HepG2 (cell line): ENCODE data around the gene HLA-DMB. TPM values are rescaled to one million over a fixed set of nuclear protein-coding genes. Genes with fewer than 3 reads are reported as not detected.

Source experiments
- AGO1 ChIP-seq: fragments of 200-400 bp; formaldehyde crosslinking; IDR thresholded peaks from 2 replicates; pipeline ENCODE4 v1.6.1; 2017; ENCODE audit warnings: mild to moderate bottlenecking, low read depth, low read length, moderate library complexity; ENCODE audit not compliant: poor library complexity, severe bottlenecking
- AKAP8 ChIP-seq: sonication (generic); formaldehyde crosslinking; IDR thresholded peaks from 2 replicates; pipeline ENCODE4 v1.5.1; 2020; ENCODE audit warnings: mild to moderate bottlenecking, missing genetic modification reagents
- ATF4 ChIP-seq, 2 experiments: fragments of 450-650 bp in 1 of 2; sonication (generic) in 1 of 2; formaldehyde crosslinking; IDR thresholded peaks; 2 replicates each; pipeline versions ENCODE4 v1.5.0 to v1.8.0; 2020 to 2022; ENCODE audit warnings: mild to moderate bottlenecking in 1 of 2, missing genetic modification reagents in 1 of 2
- BCL3 ChIP-seq: sonication (generic); formaldehyde crosslinking; IDR thresholded peaks from 2 replicates; pipeline ENCODE4 v1.5.1; 2020; ENCODE audit warnings: mild to moderate bottlenecking, missing genetic modification reagents, moderate library complexity
- ISX ChIP-seq: sonication (generic); formaldehyde crosslinking; conservative IDR thresholded peaks from 2 replicates; pipeline ENCODE4 v1.5.0; 2020; ENCODE audit warnings: missing genetic modification reagents
- MTF2 ChIP-seq: sonication (generic); formaldehyde crosslinking; IDR thresholded peaks from 2 replicates; pipeline ENCODE4 v1.5.0; 2020; ENCODE audit warnings: missing genetic modification reagents, borderline replicate concordance
- MZF1 ChIP-seq: sonication (generic); formaldehyde crosslinking; IDR thresholded peaks from 2 replicates; pipeline ENCODE4 v1.8.1; 2023; ENCODE audit warnings: mild to moderate bottlenecking, missing genetic modification reagents, borderline replicate concordance
- NPAS2 ChIP-seq: sonication (generic); formaldehyde crosslinking; IDR thresholded peaks from 2 replicates; pipeline ENCODE4 v1.8.0; 2022; ENCODE audit warnings: mild to moderate bottlenecking, missing genetic modification reagents, borderline replicate concordance
- REPIN1 ChIP-seq: sonication (generic); formaldehyde crosslinking; IDR thresholded peaks from 2 replicates; pipeline ENCODE4 v1.8.0; 2022; ENCODE audit warnings: missing genetic modification reagents, low read depth, mild to moderate bottlenecking, borderline replicate concordance
- ZMYM4 ChIP-seq: sonication (generic); formaldehyde crosslinking; IDR thresholded peaks from 2 replicates; pipeline ENCODE4 v1.8.1; 2023; ENCODE audit warnings: mild to moderate bottlenecking, missing genetic modification reagents
- ZNF121 ChIP-seq: sonication (generic); formaldehyde crosslinking; IDR thresholded peaks from 2 replicates; pipeline ENCODE4 v1.5.0; 2020; ENCODE audit warnings: mild to moderate bottlenecking, missing genetic modification reagents
- ZNF234 ChIP-seq: sonication (generic); formaldehyde crosslinking; conservative IDR thresholded peaks from 2 replicates; pipeline ENCODE4 v1.5.1; 2020; ENCODE audit warnings: mild to moderate bottlenecking, missing genetic modification reagents
- ZNF235 ChIP-seq: sonication (generic); formaldehyde crosslinking; IDR thresholded peaks from 2 replicates; pipeline ENCODE4 v1.8.1; 2023; ENCODE audit warnings: mild to moderate bottlenecking, missing genetic modification reagents, borderline replicate concordance
- ZNF275 ChIP-seq: sonication (generic); formaldehyde crosslinking; IDR thresholded peaks from 2 replicates; pipeline ENCODE4 v1.8.0; 2022; ENCODE audit warnings: missing genetic modification reagents, mild to moderate bottlenecking, inconsistent platforms, borderline replicate concordance
- ZNF282 ChIP-seq: fragments of 450-650 bp; IDR thresholded peaks from 2 replicates; pipeline ENCODE4 v1.6.1; 2018; ENCODE audit not compliant: partially characterized antibody
- ZNF558 ChIP-seq: sonication (generic); formaldehyde crosslinking; IDR thresholded peaks from 2 replicates; pipeline ENCODE4 v1.9.0; 2022; ENCODE audit warnings: mild to moderate bottlenecking, missing genetic modification reagents, borderline replicate concordance
- polyA plus RNA-seq, 8 experiments: library from polyadenylated mRNA; depleted of rRNA in 3 of 8; stranded (reverse) in 7 of 8; unstranded in 1 of 8; fragments of >200 nt; fragmentation: Illumina TruSeq in 4 of 8; extraction: Trizol in 4 of 8; gene quantifications; 2 replicates each; pipeline versions ENCODE4 v1.2.1 to v1.2.3, GENCODE V29; 2011 to 2016; ENCODE audit warnings: low read depth in 4 of 8, missing spikeins in 1 of 8, mixed read lengths in 1 of 8; ENCODE audit not compliant: insufficient read depth in 1 of 8
- total RNA-seq, 5 experiments: library from RNA; depleted of rRNA; stranded (reverse); fragments of >200 nt; fragmentation: Illumina TruSeq; extraction: Trizol; gene quantifications; 2 replicates each; pipeline ENCODE4 v1.2.3, GENCODE V29; 2016; ENCODE audit warnings: low read depth in 1 of 5
- TF ChIP-seq, protein P1 (sequence below): fragments of 450-650 bp; IDR thresholded peaks from 2 replicates; pipeline ENCODE4 v1.6.1; 2016
- TF ChIP-seq, protein P2 (sequence below): sonication (generic); formaldehyde crosslinking; IDR thresholded peaks from 2 replicates; pipeline ENCODE4 v1.5.1; 2020; ENCODE audit warnings: missing genetic modification reagents, mild to moderate bottlenecking, borderline replicate concordance
- TF ChIP-seq, protein P3 (sequence below): sonication (generic); formaldehyde crosslinking; IDR thresholded peaks from 2 replicates; pipeline ENCODE4 v1.4.0; 2020; ENCODE audit warnings: missing genetic modification reagents
- TF ChIP-seq, protein P4 (sequence below): sonication (generic); formaldehyde crosslinking; IDR thresholded peaks from 2 replicates; pipeline ENCODE4 v1.8.0; 2023; ENCODE audit warnings: mild to moderate bottlenecking, missing genetic modification reagents

Gene HLA-DMB
- total and polyA plus RNA-seq, 2 of the 13 experiments (the other 11 are each of a cell fraction or from before 2014, with no cell fraction given) = not detected

DNA sequence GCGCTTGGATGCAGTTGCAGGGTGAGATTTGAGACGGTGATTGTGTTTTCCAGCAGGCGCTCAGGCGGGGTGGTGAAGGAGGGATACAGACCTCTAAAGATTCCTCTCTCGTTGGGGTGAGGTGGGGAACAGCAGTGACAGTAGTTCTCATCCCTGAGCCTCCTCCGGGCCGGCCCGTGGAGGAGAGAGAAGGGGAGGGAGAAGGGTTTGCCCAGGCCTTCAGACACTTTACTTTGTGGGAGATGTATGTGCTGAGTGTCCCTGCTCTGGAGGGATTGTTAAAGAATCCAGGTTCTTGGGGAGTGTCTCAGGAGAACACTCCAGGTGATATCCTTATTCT, 45.9 kb downstream of the HLA-DMB start (continued):
- TF ChIP-seq, protein P1, sequence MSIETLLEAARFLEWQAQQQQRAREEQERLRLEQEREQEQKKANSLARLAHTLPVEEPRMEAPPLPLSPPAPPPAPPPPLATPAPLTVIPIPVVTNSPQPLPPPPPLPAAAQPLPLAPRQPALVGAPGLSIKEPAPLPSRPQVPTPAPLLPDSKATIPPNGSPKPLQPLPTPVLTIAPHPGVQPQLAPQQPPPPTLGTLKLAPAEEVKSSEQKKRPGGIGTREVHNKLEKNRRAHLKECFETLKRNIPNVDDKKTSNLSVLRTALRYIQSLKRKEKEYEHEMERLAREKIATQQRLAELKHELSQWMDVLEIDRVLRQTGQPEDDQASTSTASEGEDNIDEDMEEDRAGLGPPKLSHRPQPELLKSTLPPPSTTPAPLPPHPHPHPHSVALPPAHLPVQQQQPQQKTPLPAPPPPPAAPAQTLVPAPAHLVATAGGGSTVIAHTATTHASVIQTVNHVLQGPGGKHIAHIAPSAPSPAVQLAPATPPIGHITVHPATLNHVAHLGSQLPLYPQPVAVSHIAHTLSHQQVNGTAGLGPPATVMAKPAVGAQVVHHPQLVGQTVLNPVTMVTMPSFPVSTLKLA = no peak
- TF ChIP-seq, protein P2, sequence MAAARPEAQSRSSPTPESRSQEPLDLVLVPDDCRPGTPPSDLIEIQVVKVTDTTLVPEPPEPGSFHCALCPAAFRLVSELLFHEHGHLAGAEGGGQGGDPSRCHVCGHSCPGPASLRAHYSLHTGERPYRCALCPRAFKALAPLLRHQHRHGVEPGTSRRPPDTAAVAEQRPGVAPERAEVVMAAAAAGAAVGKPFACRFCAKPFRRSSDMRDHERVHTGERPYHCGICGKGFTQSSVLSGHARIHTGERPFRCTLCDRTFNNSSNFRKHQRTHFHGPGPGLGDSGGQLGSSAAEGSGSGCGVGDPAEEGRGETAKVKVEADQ (CRISPR knock-in tag) = peak; percentile 36; the same call in 1 of the 2 replicates
- no peak for TF ChIP-seq ZNF235 (CRISPR knock-in tag)
- no peak for TF ChIP-seq ZNF558 (CRISPR knock-in tag)
- TF ChIP-seq MZF1 (CRISPR knock-in tag) = no peak
- no peak for TF ChIP-seq ATF4 (CRISPR knock-in tag; IDR thresholded peaks at IDR 0.05)
- no peak for TF ChIP-seq NPAS2 (CRISPR knock-in tag)
- TF ChIP-seq AGO1 = no peak
- TF ChIP-seq ZMYM4 (CRISPR knock-in tag) = no peak
- TF ChIP-seq, protein P3, sequence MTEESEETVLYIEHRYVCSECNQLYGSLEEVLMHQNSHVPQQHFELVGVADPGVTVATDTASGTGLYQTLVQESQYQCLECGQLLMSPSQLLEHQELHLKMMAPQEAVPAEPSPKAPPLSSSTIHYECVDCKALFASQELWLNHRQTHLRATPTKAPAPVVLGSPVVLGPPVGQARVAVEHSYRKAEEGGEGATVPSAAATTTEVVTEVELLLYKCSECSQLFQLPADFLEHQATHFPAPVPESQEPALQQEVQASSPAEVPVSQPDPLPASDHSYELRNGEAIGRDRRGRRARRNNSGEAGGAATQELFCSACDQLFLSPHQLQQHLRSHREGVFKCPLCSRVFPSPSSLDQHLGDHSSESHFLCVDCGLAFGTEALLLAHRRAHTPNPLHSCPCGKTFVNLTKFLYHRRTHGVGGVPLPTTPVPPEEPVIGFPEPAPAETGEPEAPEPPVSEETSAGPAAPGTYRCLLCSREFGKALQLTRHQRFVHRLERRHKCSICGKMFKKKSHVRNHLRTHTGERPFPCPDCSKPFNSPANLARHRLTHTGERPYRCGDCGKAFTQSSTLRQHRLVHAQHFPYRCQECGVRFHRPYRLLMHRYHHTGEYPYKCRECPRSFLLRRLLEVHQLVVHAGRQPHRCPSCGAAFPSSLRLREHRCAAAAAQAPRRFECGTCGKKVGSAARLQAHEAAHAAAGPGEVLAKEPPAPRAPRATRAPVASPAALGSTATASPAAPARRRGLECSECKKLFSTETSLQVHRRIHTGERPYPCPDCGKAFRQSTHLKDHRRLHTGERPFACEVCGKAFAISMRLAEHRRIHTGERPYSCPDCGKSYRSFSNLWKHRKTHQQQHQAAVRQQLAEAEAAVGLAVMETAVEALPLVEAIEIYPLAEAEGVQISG = no peak
- TF ChIP-seq ZNF234 (CRISPR knock-in tag) = no peak
- TF ChIP-seq ZNF282 = no peak
- TF ChIP-seq ZNF275 = no peak
- no peak for TF ChIP-seq BCL3 (CRISPR knock-in tag)
- TF ChIP-seq MTF2 (CRISPR knock-in tag) = no peak
- TF ChIP-seq, protein P4, sequence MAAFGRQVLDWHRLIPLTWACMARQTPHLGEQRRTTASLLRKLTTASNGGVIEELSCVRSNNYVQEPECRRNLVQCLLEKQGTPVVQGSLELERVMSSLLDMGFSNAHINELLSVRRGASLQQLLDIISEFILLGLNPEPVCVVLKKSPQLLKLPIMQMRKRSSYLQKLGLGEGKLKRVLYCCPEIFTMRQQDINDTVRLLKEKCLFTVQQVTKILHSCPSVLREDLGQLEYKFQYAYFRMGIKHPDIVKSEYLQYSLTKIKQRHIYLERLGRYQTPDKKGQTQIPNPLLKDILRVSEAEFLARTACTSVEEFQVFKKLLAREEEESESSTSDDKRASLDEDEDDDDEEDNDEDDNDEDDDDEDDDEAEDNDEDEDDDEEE = 0 out of 2 replicates have a peak, but pooled peaks have one; percentile 33
- TF ChIP-seq ISX (CRISPR knock-in tag) = no peak
- no peak for TF ChIP-seq REPIN1 (CRISPR knock-in tag)
- no peak for TF ChIP-seq ZNF121 (CRISPR knock-in tag)
- TF ChIP-seq AKAP8 = no peak
